GM19397 (cell line): Measurements from ENCODE around the gene MAZ.
"Not testable (repeated sequence)": the region's sequence is repeated elsewhere in the genome, so short reads cannot be mapped to it uniquely, and the experiment has no call there.

ENCODE experiments used
- ATAC-seq: cut with Tn5 transposase; IDR thresholded peaks from one replicate; pipeline ENCODE4 v1.9.1; 2021; ENCODE audit warnings: mild to moderate bottlenecking, moderate library complexity; ENCODE audit not compliant: unreplicated experiment

The MAZ gene

GRCh38 chr16:29806099-29806579 lies at the start of gene MAZ:
TSS of gene MAZ (plus strand) at chr16:29806529. CDS start at chr16:29806702, 173 bp downstream.
- no peak for ATAC-seq

DNA sequence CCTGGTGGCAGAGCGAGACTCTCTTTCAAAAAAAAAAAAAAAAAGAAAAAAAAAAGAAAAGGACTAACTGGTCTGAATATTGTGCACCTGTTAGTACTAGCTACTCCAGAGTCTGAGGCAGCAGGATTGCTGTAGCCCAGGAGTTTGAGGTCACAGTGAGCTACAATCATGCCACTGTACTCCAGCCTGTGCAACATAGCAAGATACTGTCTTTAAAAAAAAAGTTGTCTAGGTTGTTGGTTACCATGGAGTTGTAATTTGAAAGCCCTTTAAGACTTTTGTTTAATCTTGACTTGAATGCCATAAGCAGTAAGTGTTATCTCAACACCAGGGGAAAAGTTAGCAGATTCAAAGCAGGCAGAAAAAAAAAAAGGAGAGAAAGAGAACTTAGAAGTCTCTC lies 49.7 kb upstream of the MAZ start:
- ATAC-seq: no peak

DNA sequence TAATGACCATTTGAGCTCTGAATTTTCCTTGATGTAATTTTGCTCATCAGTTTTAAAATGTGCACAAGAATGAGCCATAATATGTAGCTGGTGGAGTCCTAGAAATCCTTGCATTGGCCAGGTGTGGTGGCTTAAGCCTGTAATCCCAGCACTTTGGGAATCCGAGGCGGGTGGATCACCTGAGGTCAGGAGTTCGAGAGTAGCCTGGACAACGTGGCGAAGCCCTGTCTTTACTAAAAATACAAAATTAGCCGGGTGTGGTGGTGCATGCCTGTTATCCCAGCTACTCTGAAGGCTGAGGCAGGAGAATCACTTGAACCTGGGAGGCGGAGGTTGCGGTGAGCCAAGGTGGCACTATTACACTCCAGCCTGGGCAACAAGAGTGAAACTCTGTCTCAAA lies 49.2 kb upstream of the MAZ start:
- not testable (repeated sequence) for ATAC-seq

DNA sequence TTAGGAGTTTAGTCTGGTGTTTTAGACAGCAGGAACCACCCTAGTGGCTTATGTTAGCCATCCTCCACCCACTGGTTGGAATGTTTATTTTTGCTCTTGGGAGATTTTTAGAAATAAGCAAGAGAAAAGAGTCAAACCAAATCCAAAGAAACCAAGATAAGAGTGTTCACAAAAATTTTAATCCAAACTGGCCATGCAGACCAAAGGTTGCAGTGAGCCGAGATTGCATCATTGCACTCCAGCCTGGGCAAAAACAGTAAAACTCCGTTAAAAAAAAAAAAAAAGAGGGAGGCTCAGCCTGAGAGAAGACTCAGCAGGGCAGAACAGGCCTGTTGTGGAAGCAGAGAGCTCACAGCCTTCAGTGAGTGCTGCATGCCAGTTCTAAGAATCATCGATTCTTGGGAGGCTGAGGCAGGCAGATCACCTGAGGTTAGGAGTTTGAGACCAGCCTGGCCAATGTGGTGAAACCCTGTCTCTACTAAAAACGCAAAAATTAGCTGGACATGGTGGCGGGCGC lies 48.3 kb upstream of the MAZ start:
- ATAC-seq: no peak

GRCh38 chr16:29760567-29761279 lies 45.6 kb upstream of the MAZ start:
- no peak for ATAC-seq

DNA sequence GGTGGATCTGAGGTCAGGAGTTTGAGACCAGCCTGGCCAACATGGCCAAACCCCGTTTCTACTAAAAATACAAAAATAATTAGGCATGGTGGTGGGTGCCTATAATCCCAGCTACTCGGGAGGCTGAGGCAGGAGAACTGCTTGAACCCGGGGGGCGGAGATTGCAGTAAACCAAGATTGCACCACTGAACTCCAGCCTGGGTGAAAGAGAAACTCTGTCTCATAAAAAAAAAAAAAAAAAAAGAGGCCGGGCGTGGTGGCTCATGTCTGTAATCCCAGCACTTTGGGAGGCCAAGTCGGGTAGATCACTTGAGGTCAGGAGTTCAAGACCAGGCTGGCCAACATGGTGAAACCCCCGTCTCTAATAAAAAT lies 45.1 kb upstream of the MAZ start:
- not testable (repeated sequence) for ATAC-seq

DNA sequence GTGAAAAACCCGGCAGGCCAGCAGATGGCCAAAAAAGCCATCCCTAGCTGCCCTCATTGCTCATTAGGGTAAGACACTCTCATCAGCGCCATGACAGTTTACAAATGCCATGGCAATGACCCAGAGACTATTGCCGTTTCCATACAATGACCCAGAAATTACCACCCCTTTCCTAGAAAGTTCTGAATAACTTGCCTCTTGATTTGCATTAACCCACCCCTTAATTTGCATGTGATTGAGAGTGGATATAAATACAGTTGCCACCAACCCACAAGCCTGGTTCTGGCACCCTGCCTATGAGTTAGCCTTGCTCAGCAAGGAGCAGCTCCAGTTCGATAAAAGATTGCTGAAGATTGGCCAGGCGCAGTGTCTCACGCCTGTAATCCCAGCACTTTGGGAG lies 44.4 kb upstream of the MAZ start:
- no peak for ATAC-seq

- ATAC-seq: no peak
Measured at GRCh38 chr16:29763326-29763725, 43.0 kb upstream of the MAZ start.

DNA sequence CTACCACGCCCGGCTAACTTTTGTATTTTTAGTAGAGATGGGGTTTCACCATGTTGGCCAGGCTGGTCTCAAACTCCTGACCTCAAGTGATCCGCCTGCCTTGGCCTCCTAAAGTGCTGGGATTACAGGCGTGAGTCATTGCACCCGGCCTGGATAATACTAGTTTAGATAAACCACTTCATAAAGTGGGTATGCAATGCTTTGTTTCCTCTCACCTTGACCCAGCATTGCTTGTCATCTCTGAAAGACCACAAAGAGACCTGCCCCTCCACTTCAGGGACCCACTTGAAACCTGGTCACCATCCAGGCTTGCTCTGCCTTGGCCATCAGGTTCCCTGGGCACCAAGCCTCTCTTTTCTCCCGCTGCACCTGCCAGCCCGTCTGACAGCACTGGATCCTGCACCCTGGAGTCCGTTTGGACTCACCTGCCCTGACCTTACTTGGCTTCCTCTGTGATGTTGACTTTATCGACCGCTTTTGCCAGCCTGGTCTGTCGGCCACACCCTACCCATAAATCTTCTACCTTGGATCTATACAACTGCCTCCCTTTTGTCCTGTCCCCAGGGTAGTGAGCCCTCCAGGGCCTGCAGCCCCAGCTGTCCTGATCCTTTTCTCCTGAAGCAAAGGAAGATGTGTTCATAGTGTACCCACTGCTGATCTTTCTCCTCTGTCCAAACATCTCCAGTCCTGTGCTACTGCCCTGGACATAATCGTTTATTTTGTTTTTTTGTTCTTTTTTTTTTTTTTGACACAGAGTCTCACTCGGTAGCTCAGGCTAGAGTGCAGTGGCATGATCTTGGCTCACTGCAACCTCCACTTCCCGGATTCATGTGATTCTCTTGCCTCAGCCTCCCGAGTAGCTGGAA lies 40.9 kb upstream of the MAZ start:
- no peak for ATAC-seq

DNA sequence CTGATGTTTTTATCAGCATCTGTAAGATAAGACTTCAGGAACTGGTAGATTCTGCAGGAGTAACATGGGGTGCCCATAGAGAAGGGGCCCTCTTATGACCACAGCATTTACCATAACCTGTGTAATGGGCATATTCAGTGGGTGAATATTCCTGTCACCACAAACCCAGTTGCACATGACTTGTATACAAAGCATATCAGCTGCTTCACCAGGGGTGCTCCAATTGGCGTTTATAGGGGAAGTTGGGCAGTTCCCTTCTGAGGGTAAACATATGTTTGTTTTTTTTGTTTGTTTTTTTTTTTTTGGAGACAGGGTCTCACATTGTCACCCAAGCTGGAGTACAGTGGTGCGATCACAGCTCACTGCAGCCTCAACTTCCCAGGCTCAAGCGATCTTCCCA lies 39.8 kb upstream of the MAZ start:
- ATAC-seq: no peak

- no peak for ATAC-seq
Measured at GRCh38 chr16:29767062-29767461, 39.3 kb upstream of the MAZ start.

DNA sequence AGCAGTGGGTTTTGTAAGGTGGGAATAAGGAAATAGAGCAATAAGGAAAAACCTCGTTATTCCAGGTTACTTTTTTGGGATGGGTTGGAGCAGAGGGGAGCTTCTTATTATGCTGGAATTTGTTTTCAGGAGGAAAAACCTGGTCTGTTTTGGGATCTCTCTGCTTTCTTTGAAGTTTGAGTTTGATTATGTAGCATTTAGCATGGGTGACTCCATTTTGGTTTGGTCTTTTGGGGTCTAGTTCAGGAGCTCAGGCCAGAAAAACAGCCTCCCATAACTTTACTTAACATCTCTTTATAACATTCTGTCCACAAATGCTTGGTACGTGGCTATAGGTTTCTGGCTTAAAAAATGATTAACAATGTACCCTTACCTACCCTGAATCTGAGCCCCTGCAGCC lies 36.8 kb upstream of the MAZ start:
- ATAC-seq: no peak

GRCh38 chr16:29770250-29770929 lies 35.9 kb upstream of the MAZ start:
- no peak for ATAC-seq

DNA sequence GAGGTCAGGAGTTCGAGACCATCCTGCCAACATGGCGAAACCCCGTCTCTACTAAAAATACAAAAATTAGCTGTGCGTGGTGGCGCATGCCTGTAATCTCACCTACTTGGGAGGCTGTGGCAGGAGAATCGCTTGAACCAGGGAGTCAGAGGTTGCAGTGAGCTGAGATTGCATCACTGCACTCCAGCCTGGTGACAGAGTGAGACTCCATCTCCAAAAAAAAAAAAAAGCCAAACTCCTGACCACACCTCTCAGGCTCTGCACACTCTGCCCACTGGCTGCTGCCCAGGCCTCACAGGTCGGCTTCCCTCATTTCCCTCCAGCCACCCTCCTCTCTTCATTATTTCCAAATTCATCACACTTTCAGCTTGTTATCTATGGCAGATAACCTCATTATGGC lies 34.0 kb upstream of the MAZ start:
- not testable (repeated sequence) for ATAC-seq

DNA sequence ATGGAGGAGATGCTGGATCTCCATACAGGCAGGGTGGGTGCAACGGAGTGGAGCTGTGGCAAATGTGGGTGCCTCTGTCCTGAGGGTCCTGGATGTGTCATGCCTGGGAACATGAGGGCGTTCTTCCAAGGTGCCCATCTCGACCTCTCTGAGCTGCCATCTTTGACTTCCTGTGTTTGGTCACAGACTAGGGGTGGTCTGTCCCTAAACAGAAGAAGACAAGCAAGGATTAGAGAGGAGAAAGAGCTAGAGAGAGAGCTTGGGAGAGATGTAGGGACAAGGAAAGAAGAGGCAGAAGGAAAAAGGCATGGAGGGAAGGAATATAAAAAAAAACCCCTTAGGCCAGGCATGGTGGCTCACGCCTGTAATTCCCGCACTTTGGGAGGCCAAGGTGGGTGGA lies 31.6 kb upstream of the MAZ start:
- ATAC-seq: no peak

- ATAC-seq: no peak
Measured at GRCh38 chr16:29775742-29776408, 30.5 kb upstream of the MAZ start.

DNA sequence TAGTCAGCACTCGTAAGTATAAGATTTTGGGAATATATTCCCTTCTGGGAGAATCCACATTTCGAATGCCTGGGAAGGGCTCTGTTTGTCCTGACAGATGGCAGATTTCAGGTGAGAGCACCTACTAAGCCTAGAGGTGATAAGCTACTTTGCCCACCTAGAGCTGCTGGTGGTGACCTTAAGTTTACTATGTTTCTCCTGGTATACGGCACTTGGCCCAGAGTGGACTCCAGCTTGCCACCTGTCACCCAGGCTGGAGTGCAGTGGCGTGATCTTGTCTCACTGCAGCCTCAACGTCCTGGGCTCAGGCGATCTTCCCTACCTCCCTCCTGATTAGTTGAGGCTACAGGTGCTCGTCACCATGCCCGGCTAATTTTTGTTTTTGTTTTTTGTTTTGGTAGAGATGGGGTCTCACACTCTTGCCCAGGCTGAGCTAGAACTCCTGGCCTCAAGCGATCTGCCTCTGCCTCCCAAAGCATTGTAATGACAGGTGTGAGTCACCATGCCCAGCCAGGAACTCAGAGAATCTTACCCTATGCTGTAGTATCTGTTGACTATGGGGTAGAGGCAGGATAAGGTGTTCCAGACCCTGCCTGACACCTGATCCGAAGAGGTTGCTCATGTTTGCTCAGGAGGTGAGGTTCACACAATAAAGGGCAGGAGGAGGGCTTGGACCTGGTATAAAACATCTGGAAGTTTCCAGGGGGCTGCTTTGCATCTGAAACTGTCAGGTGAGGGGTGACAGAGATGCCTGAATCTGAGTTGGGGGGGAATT lies 28.6 kb upstream of the MAZ start, which contains the start of gene ZG16:
ZG16 (plus strand) TSS at position 681 of the 775 bp plus-strand sequence. CDS start 1,011 bp downstream, outside the sequence.
- ATAC-seq: no peak

DNA sequence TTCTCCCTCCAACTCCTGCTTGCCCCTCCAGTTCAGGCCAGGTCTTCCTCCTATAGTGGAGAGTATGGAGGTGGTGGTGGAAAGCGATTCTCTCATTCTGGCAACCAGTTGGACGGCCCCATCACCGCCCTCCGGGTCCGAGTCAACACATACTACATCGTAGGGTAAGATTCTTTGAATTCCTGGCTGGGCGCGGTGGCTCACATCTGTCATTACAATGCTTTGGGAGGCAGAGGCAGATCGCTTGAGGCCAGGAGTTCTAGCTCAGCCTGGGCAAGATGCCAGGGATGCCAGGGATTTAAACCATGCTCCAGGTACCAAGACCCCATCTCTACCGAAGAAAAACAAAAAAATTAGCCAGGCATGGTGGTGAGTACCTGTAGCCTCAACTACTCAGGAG lies 26.9 kb upstream of the MAZ start:
- no peak for ATAC-seq

DNA sequence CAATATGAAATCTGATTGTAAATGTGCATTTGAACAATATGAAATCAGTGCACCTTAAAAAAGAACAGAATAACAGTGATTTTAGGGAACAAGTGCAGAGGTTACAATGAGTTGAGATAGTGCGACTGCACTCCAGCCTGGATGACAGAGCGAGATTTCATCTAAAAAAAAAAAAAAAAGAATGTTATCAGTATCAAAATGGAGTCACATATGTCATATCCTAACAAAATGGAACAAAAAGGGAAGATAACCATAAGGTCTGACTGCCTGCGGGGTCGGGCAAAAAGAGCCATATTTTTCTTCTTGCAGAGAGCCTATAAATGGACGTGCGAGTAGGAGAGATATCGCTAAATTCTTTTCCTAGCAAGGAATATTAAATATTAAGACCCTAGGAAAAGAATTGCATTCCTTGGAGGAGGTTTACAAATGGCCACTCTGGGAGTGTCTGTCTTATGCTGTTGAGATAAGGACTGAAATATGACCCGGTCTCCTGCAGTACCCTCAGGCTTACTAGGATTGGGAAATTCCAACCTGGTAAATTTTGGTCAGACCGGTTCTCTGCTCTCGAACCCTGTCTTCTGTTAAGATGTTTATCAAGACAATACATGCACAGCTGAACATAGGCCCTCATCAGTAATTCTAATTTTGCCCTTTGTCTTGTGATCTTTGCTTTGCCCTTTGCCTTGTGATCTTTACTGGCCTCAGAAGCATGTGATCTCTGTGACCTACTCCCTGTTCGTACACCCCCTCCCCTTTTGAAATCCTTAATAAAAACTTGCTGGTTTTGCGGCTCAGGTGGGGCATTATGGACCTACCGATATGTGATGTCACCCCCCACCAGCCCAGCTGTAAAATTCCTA lies 23.0 kb upstream of the MAZ start:
- ATAC-seq: not testable (repeated sequence)
